ENCODE results near the gene KIF6.

DNA sequence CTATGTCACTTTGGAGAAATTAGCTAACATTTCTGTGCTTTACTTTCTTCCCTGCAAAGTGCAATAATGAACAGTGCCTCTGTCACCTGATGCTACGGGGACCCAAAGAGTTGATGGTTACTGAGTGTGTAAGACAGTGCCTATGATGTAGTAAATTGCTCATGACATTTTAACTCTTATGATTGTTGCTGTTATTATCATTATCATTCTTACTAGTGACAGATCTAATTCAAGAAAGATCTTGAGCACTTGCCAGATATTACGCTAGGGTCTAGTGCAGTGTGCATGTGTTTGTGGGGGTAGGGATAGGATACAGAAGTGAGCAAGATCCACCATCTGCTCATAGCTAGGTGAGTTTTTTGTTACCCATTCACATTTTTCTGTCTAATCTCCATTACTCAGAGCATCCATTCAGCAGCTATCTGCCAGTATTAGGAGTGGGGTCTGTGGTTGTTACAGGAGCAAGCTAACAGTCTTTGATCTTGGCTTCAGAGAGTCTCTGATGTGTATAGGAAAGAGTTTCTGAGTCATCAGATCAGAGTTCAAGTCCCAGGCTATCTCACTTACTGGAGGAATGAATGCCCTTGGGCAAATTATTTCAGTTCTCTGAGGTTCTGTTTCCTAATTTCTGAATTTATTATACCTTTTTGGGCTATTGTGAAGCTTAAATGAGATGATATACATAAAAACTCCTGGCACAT, 33.8 kb upstream of the KIF6 start:
- no peak for TF ChIP-seq CTCF (IDR thresholded peaks at IDR 0.05)
- no peak for TF ChIP-seq POLR2A (IDR thresholded peaks at IDR 0.05)
